ENCODE data around the gene C1orf116.
"Not testable (repeated sequence)": the region's sequence is repeated elsewhere in the genome, so short reads cannot be mapped to it uniquely, and the experiment has no call there.

Gene C1orf116

DNA sequence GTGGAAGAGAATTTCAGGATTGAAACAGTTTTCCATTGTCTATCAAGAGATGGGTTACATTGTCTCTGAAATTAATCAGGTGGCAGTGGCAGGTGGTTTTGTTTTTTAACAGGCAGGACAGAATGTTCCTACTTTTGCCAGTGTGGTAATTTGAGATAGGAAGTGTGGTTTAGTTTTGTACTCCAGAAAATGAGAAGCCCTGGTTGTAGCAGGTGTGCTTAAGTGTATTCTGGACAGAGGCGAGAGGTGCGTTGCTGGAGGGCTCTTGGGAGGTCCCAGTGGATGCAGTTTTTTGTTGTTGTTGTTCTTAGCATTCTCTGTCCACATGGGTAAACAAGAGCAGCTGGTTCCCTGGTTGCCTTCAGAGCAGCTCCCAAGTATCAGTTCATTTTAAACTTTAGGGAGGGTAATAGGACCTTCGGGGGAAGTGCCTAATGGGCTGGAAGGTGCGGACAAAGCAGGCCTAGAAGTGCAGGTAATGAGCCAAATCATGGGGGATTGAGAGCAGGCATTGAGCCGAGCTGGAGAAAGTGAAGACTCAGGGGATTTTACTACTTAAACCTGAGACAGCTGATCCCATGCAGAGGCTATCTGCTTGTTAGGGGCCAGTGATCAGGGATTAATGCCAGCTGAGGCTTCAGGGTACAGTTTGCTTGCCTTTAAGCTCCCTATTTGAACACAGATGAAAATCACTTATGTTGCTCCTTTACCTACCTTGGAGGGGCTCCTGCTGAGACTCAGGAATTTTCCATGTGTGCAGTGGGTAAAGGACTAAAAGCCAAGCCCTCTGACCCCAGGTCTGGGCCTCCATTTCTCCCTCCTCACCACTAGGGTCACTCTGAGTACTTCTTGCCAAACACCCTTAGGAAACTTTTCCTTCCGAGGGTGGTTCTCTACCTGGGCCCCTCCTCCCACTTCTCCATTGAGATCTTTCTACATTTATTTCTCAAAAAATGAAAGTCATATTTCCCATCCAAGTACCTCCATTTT, 26.6 kb upstream of the C1orf116 start:
- no peak for DNase-seq

GRCh38 chr1:207058252-207058651, 25.7 kb upstream of the C1orf116 start:
- no peak for DNase-seq

DNA sequence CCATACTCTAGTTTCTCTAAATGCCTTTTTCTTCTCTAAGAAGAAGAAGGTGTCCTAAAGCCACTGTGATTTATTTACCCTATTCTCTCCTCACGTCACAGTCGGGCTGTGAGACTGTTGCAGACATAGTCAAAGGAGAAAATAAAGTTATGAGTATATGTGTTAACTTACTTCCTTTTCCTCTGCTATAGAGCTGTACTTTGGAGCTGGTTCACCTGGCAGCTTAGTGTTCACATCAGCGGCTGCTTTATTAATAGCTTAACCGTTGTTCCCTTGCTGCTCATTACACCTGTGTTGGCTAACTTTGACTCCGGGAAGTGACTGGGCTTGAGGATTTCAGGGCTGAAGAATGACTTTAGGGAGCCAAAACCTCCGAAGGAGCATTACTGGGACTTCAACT, 24.1 kb upstream of the C1orf116 start:
- no peak for DNase-seq

DNA sequence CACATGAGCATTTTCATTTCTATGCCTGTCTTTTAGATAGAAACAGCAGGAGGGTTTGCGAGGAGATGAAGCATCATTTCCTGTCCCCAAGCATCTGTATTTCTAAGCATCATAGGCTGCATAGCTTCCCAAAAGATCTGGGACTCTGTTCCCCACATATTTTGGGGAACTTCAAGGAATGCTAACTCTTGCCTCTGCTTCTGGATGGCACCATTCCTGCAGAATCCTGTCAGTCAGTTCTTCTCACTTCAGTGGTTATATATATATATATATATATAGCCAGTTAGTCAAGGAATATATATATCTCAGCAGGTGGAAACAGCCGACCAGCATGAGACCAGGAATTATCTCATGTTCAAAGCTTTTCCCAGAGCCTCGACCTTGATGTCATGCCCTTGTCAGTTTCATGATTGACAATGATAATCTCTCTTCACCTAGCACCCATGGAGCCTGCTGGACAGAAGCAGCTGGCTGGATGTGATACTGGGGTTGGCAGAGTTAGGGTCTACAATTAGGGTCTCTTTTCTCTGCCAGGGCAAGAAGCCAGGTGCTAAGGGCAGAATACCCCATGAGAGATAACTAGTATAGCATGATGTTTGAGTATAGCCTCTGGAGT, 22.9 kb upstream of the C1orf116 start:
- no peak for DNase-seq

GRCh38 chr1:207054491-207054890, 21.9 kb upstream of the C1orf116 start:
- no peak for DNase-seq

GRCh38 chr1:207052911-207053769, 20.6 kb upstream of the C1orf116 start, which contains the start of gene PFKFB2:
PFKFB2 (plus strand) TSS chr1:207053275; CDS start chr1:207054718, 1,443 bp downstream.
- DNase-seq, result peak; percentile 98

DNA sequence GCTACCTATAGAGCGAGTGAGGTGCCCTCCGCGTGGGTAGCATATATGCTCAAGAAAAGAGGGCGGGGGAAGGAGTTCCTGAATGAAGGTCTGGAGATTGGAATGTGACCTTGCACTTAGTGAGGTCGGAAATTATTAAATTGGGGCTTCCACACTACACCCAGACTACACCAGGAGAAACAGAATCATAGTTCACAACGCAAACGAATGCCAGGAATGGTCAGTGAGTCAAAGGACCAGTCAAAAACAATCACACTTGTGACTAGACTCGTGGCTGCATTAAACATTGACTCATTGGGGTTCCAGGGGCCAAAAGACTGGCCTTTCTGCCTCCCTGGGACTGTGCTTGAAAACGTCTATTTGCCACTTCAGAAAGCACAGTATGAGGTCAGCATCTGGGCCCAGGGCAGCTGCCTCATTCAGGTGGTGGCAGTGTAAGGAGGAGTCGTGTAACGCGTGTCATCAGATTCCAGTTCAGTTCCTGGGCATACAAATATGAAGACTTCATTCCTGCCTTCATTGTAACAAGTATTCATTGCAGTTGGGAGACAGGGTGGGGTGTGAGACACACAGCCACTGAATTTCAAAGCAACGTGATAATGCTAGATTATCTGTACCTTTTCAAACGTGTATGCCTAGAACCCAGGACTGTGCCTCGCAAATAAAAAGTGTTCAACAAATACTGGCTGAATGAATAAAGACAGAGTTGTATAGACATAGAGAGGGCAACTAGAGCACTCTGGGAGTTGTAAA, 18.8 kb upstream of the C1orf116 start, which contains the start of gene YOD1:
Gene YOD1, minus strand, starts transcription at position 18 of the 753 bp plus-strand sequence. CDS start 178 bp downstream, outside the sequence.
- no peak for DNase-seq

DNA sequence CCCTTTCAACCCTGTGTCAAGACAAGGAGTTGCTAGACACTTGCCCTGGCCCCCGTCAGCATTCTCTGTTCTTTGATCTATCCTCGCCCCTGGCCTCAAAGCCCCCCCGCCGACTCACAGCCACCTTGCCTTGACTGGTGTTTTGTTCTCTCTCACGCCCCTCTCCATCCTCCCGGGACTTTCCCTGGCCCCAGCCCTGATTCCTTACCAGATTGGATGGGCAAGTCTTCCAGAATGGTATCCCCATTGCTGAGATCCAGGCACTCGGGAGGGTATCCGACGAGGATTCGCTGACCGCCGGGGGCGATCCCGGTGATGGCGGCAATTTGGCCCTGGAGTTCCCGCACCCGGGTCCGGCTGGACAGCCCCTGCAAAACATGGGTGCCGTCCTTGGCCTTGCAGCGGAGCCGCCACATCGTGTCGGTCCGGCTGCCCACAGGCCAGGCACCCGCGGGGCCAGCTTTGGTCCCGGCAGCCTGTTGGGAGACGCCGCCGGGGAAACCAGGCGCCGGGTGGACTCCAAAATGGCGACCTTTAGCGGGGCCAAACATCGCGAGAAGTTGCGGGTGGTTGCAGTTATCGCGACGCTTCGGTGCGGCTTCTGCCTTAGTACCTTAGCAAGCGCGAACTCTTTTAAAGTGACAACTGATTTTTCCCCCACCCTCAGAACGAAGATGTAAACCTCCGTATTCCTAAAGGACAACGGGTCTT, 18.1 kb upstream of the C1orf116 start:
- peak; percentile 91 for DNase-seq

DNA sequence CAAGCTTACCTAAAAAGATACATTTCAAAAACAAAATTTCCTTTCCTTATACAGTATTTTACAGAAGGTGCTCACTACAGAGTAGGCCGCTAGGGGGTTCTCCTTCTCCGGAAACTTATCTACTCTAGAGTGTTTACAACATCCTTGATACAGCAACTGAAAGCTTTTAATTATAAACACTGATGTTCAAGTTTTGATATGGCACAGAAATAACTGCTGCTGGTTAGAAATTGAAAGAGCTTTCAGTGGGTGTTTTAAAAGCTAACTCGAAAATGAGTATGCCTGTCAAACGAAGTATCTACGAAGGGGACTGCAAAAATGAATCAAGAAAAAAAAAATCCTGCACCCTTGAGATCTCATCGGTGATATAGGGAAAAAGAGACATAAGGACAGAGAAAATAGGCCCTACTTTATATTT, 17.4 kb upstream of the C1orf116 start:
- DNase-seq, result peak; percentile 69

GRCh38 chr1:207049514-207049913, 17.0 kb upstream of the C1orf116 start:
- no peak for DNase-seq

- no peak for DNase-seq
Measured at GRCh38 chr1:207049054-207049453, 16.5 kb upstream of the C1orf116 start.

DNA sequence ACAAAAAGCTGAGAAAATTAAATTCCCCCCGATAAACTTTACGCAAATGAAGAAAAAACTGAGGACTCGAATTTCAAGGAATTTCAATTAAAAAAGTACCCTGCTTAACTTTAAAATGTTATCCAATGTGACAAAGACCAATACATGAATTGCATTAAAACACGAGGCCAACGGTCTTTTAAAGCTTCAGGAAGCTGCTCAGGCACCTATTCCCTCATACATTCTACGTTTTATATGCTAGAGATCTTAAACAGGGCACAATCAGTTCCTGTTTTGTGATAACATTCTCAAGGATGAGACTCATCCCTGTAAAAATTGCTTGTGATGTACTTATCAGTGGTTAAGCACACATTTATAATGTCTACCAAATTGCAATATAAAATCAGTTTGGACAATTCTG, 15.5 kb upstream of the C1orf116 start:
- DNase-seq, result no peak

GRCh38 chr1:207047505-207047904, 14.9 kb upstream of the C1orf116 start:
- no peak for DNase-seq

DNA sequence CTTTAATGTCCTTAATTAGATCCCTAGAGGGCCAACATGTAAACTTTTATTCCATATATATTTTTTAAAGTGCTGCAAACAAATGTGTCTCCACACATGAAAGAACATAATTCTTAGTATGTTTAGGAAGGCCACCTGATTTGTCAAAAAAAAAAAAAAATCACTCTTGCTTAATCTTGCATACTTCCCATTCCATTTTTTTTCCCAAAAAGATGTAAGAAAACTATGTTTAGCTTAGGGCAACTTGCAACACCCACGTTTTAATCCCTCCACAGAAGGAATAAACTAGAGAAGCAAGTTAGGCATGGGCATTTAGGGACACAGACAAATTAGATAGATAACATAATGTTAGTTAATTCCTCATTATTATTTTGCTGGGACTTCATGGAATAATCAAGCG, 12.9 kb upstream of the C1orf116 start:
- no peak for DNase-seq

GRCh38 chr1:207041397-207041796, 8.8 kb upstream of the C1orf116 start:
- DNase-seq, result not testable (repeated sequence)

GRCh38 chr1:207040181-207040533, 7.6 kb upstream of the C1orf116 start:
- no peak for DNase-seq

- DNase-seq, result no peak
Measured at GRCh38 chr1:207039380-207040180, 7.0 kb upstream of the C1orf116 start.

DNA sequence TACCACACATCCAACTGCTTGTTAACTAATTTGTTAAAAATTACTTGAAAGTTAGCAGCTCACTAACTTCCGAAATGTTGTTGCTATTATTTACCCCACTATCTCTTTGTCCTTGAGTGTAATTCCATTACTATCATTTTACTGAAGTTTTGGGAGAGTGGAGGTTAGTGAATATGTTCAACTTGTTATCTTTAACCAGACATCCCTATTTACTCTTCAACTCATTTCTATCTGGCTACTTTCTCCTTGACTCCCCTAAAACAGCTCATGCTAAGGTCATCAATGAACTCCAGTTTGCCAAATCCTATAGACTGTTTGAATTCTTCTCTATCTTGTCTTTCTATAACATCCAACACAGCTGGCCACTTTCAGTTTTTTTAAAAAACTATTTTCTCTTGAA, 4.3 kb upstream of the C1orf116 start:
- DNase-seq, result no peak

GRCh38 chr1:207035877-207036551, 3.5 kb upstream of the C1orf116 start:
- DNase-seq, result no peak

DNA sequence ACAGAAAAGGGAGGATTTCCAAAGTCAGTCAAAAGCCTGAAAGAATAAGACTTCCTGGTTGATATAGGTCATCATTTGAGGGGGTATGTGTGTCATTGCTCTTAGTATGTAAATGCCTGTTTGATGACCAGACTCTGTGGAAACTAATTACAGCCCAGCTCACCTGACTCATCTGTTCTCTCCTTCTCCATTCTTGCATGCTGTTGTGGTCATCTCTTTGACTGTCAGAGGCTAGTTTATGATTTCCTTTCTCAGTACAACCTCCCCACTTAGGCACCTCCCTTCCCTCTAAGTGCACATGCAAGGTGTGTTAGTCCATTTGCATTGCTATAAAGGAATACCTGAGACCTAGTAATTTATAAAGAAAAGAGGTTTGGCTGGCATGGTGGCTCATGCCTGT, 2.4 kb upstream of the C1orf116 start:
- no peak for DNase-seq
